Endothelial cell of umbilical vein (primary cell): ENCODE data around the gene ATP5PD. TPM values are rescaled to one million over a fixed set of nuclear protein-coding genes. Genes with fewer than 3 reads are reported as not detected.

Source experiments
- Bru-seq: library from RNA; stranded (reverse); fragments of 400-500 nt; gene quantifications from one replicate; lab custom pipeline; 2021; lab: Mats Ljungman, UMichigan
- BruChase-seq, 2 experiments: library from RNA; stranded (reverse); fragments of 400-500 nt; gene quantifications; one replicate each; lab custom pipeline; 2021; lab: Mats Ljungman, UMichigan
- BruUV-seq: library from RNA; stranded (reverse); fragments of 400-500 nt; replicated peaks from 2 replicates; lab custom pipeline; 2021; lab: Mats Ljungman, UMichigan
- CTCF ChIA-PET: fragments of 300-600, 350-600 bp; sonication (Branson Sonifier 250); formaldehyde crosslinking; loops from one replicate; lab custom pipeline; 2021; ENCODE audit warnings: antibody characterized with exemption, inconsistent platforms; lab: Charles Lee
- POLR2A ChIA-PET: fragments of 300-600, 350-600 bp; sonication (Branson Sonifier 250); formaldehyde crosslinking; loops from one replicate; lab custom pipeline; 2021; ENCODE audit warnings: antibody characterized with exemption, inconsistent platforms; lab: Charles Lee
- DNase-seq: peaks from one replicate; pipeline ENCODE4 v3.0.0-alpha.2; 2011; ENCODE audit warnings: low read depth, low spot score
- FAIRE-seq: peaks from 2 replicates; lab custom pipeline; 2011; peaks lifted over from hg19 to GRCh38; lab: Jason Lieb, UNC
- H2AFZ ChIP-seq: 2 replicates; pipeline ENCODE4 v1.6.0; 2012; ENCODE audit warnings: low read depth, low read length, control low read depth, inconsistent platforms
- H3K27ac ChIP-seq: 2 replicates; pipeline ENCODE4 v1.5.1; 2011; ENCODE audit warnings: low read depth, mild to moderate bottlenecking, control low read depth, low read length, moderate library complexity; ENCODE audit not compliant: insufficient read depth
- H3K27me3 ChIP-seq, 2 experiments: 2 replicates each; pipeline versions ENCODE4 v1.6.0 to v1.6.1; 2011; ENCODE audit warnings: low read length in 2 of 2, mixed read lengths in 1 of 2; ENCODE audit not compliant: control insufficient read depth in 2 of 2, insufficient read depth in 2 of 2
- H3K36me3 ChIP-seq, 2 experiments: 2 replicates in 1 of 2; 3 replicates in 1 of 2; pipeline ENCODE4 v1.5.1; 2011; ENCODE audit warnings: low read length in 2 of 2, mild to moderate bottlenecking in 1 of 2, moderate library complexity in 1 of 2; ENCODE audit not compliant: control insufficient read depth in 2 of 2, insufficient read depth in 2 of 2; ENCODE audit errors: extremely low read depth in 1 of 2
- H3K4me1 ChIP-seq: 3 replicates; pipeline ENCODE4 v1.5.1; 2011; ENCODE audit warnings: mild to moderate bottlenecking, low read length; ENCODE audit not compliant: control insufficient read depth, insufficient read depth; ENCODE audit errors: extremely low read depth
- H3K4me2 ChIP-seq: 2 replicates; pipeline ENCODE4 v1.6.1; 2011; ENCODE audit warnings: low read length, control low read depth, mixed read lengths; ENCODE audit not compliant: insufficient read depth
- H3K4me3 ChIP-seq, 3 experiments: fragments of 200-600 bp in 1 of 3; sonication (generic), shearing (Covaris generic) in 1 of 3; replicated peaks in 1 of 3; 2 replicates each; pipeline ENCODE4 v1.5.1; 2011 to 2016; ENCODE audit warnings: control low read depth in 3 of 3, low read length in 3 of 3, mild to moderate bottlenecking in 2 of 3, inconsistent platforms in 1 of 3, low read depth in 1 of 3, moderate library complexity in 1 of 3; ENCODE audit not compliant: insufficient read depth in 1 of 3
- H3K79me2 ChIP-seq: 2 replicates; pipeline ENCODE4 v1.6.0; 2012; ENCODE audit warnings: low read length, inconsistent platforms; ENCODE audit not compliant: control insufficient read depth, insufficient read depth
- H3K9ac ChIP-seq: replicated peaks from 2 replicates; pipeline ENCODE3; 2011; ENCODE audit warnings: low read length, control low read depth; ENCODE audit not compliant: insufficient read depth; ENCODE audit errors: extremely low read depth
- H3K9me1 ChIP-seq: replicated peaks from 3 replicates; pipeline ENCODE4 v1.6.0; 2011; ENCODE audit warnings: mild to moderate bottlenecking, low read length; ENCODE audit not compliant: control insufficient read depth, insufficient read depth; ENCODE audit errors: extremely low read depth
- H3K9me3 ChIP-seq: replicated peaks from 2 replicates; pipeline ENCODE4 v1.5.1; 2012; ENCODE audit warnings: low read length, inconsistent platforms; ENCODE audit not compliant: control insufficient read depth, insufficient read depth
- H4K20me1 ChIP-seq: replicated peaks from 2 replicates; pipeline ENCODE3; 2011; ENCODE audit warnings: mild to moderate bottlenecking, low read length; ENCODE audit not compliant: control insufficient read depth, insufficient read depth; ENCODE audit errors: extremely low read depth
- CTCF ChIP-seq, 2 donors: IDR thresholded peaks; 1 replicate in 1 of 2; 2 replicates in 1 of 2; pipeline ENCODE4 v1.5.1; 2011; ENCODE audit warnings: low read length in 2 of 2, mild to moderate bottlenecking in 2 of 2, moderate library complexity in 2 of 2, control low read depth in 1 of 2, inconsistent platforms in 1 of 2, low read depth in 1 of 2; ENCODE audit not compliant: insufficient read depth in 1 of 2; ENCODE audit errors: extremely low read depth in 1 of 2
- EZH2 ChIP-seq: IDR thresholded peaks from 2 replicates; pipeline ENCODE4 v1.6.1; 2012; ENCODE audit warnings: borderline replicate concordance, low read depth, mild to moderate bottlenecking, moderate library complexity, low read length, inconsistent platforms; ENCODE audit not compliant: severe bottlenecking
- FOS ChIP-seq: IDR thresholded peaks from 2 replicates; pipeline ENCODE4 v1.6.1; 2011; ENCODE audit warnings: mild to moderate bottlenecking, low read length, moderate library complexity, borderline replicate concordance; ENCODE audit not compliant: insufficient read depth
- GATA2 ChIP-seq: IDR thresholded peaks from 2 replicates; pipeline ENCODE4 v1.7.0; 2011; ENCODE audit warnings: low read depth, mild to moderate bottlenecking, moderate library complexity, mixed read lengths, low read length; ENCODE audit not compliant: insufficient read length, insufficient read depth
- JUN ChIP-seq: IDR thresholded peaks from 2 replicates; pipeline ENCODE4 v1.6.1; 2011; ENCODE audit warnings: borderline replicate concordance, low read depth; ENCODE audit not compliant: insufficient read length, insufficient read depth
- MAX ChIP-seq: IDR thresholded peaks from 2 replicates; pipeline ENCODE4 v1.6.1; 2011; ENCODE audit not compliant: insufficient read depth, insufficient read length
- MYC ChIP-seq: IDR thresholded peaks from one replicate; pipeline ENCODE4 v1.6.1; 2011; ENCODE audit warnings: mild to moderate bottlenecking, low read depth, low read length
- POLR2A ChIP-seq: IDR thresholded peaks from 2 replicates; pipeline ENCODE4 v1.6.1; 2012; ENCODE audit warnings: low read depth, mild to moderate bottlenecking, control low read depth, low read length
- POLR2AphosphoS5 ChIP-seq: IDR thresholded peaks from 2 replicates; pipeline ENCODE4 v1.6.1; 2012; ENCODE audit warnings: low read depth, mild to moderate bottlenecking, control low read depth, low read length, moderate library complexity; ENCODE audit not compliant: insufficient read depth
- dilution Hi-C: fragments of 300-500 bp; cut with MboI; formaldehyde crosslinking; loops from one replicate; pipeline ENCODE4 v1.15.0; 2019; ENCODE audit warnings: low sequenced_read_pairs; ENCODE audit not compliant: extremely low pct_ligation_motif_present
- intact Hi-C: fragments of 100-400 bp; cut with micrococcal nuclease; formaldehyde crosslinking; loops from one replicate; pipeline ENCODE4 v1.10.0; 2022
- long read RNA-seq: library from polyadenylated mRNA; stranded (forward); transcript quantifications from one replicate; pipeline ENCODE4 v2.0.0, GENCODE V29; 2021
- polyA minus RNA-seq, 3 experiments: library from RNA; depleted of rRNA, polyadenylated mRNA; stranded (reverse); fragments of >200 nt; gene quantifications; 1 replicate in 1 of 3; 2 replicates in 2 of 3; pipeline ENCODE4 v1.2.3, GENCODE V29; 2011
- polyA plus RNA-seq, 4 experiments: library from polyadenylated mRNA; depleted of rRNA in 3 of 4; stranded (reverse) in 3 of 4; unstranded in 1 of 4; fragments of >200 nt; gene quantifications; 2 replicates each; pipeline versions ENCODE4 v1.2.1 to v1.2.3, GENCODE V29; 2011 to 2012; ENCODE audit warnings: missing spikeins in 1 of 4
- total RNA-seq: library from RNA; stranded (reverse); gene quantifications from 2 replicates; pipeline ENCODE4 v1.2.3, GENCODE V29; 2021

ATP5PD gene
- 200 and 202 TPM in 2 replicates for total RNA-seq
- 176 and 182 TPM in 2 replicates for polyA plus RNA-seq
- polyA plus RNA-seq (2011; cell fraction: cytosol; rRNA removed): 231 and 268 TPM in 2 replicates
- 76.5 and 82.1 TPM in 2 replicates for polyA plus RNA-seq (2011; cell fraction: nucleus; rRNA removed)
- 350 and 390 TPM in 2 replicates for polyA plus RNA-seq (2012)
- polyA minus RNA-seq: 112 and 155 TPM in 2 replicates
- 118 TPM for polyA minus RNA-seq (2011; cell fraction: cytosol; rRNA and poly(A)+ RNA removed)
- polyA minus RNA-seq (2011; cell fraction: nucleus; rRNA and poly(A)+ RNA removed): 17.8 and 22.8 TPM in 2 replicates
- percentile 73 among the genes with signal in this experiment for Bru-seq, nascent RNA
- BruChase-seq, experiment 1, labeled RNA remaining after a 6-hour chase: percentile 80 among the genes with signal in this experiment
- BruChase-seq, experiment 2, labeled RNA remaining after a 2-hour chase: percentile 70 among the genes with signal in this experiment
- long read RNA-seq, transcript ATP5PD-201 (6 exons, 603 nt): major isoform, 370 of 396 reads
- long read RNA-seq, partial matches to known transcripts: 9 of 396 reads
- long read RNA-seq, other reads (novel, unspliced or antisense): 14 of 396 reads

GRCh38 chr17:75046407-75047289 is at the start of gene ATP5PD, which contains the start of gene KCTD2:
Gene ATP5PD, minus strand, starts transcription at chr17:75046969. Its CDS starts 4,319 bp downstream, at chr17:75042650.
Gene KCTD2, plus strand, starts transcription at chr17:75047225. Its CDS starts 26 bp downstream, at chr17:75047251.
- H3K9me1 ChIP-seq: no peaks in the 10 kb centered on the region
- H3K27ac ChIP-seq: peak within 1 kb of the TSS; percentile 19
- FAIRE-seq (peak; percentile 96), DNase-seq (peak; percentile 98)
- H3K4me3 ChIP-seq: peak within 1 kb of the TSS; percentile 58 to 93 (median 67)
- H4K20me1 ChIP-seq: no peaks in the 10 kb centered on the region
- peak within 1 kb of the TSS; percentile 59 for H3K4me2 ChIP-seq
- POLR2A ChIA-PET: no interaction called here
- no peaks in the 10 kb centered on the region for H3K27me3 ChIP-seq
- H3K79me2 ChIP-seq: peaks cover 8% of the 10 kb centered on the region
- no peaks in the 10 kb centered on the region for H3K9me3 ChIP-seq
- TF ChIP-seq JUN (no peak), EZH2 (no peak), POLR2AphosphoS5 (peak; percentile 89), MAX (peak; percentile 23), POLR2A (peak; percentile 93), FOS (no peak), CTCF (IDR thresholded peaks at IDR 0.05; ENCODE audit: extremely low read depth in 1 of 2, insufficient read depth in 1 of 2, low read depth in 1 of 2, low read length in 2 of 2) (no peak), GATA2 (no peak), MYC (no peak)
- peak within 1 kb of the TSS; percentile 74 for H2AFZ ChIP-seq
- intact Hi-C loops (loop anchor here (1.0 to 10.0 kb wide), 7 partner anchors 11 to 468 kb away; partner anchors contain the start of genes ARMC7, CASKIN2, SLC16A5 and SUMO2), dilution Hi-C loops (no loop called here)
- peaks cover 0 to 6% of the 10 kb centered on the region in 2 experiments for H3K36me3 ChIP-seq
- TSS peak; percentile 71 for BruUV-seq
- H3K4me1 ChIP-seq: peaks cover 13% of the 10 kb centered on the region
- peak within 1 kb of the TSS; percentile 65 for H3K9ac ChIP-seq
- CTCF ChIA-PET: interaction anchor here (0.6 to 1.5 kb wide), 6 partner anchors 10 to 155 kb away, joined by 3 to 9 read pairs (median 3); no protein-coding TSS in a partner anchor
